C4-2B (cell line): Measurements from ENCODE around the gene REPS1.

Experiments used
- ZFX ChIP-seq: fragments of 450-650 bp; IDR thresholded peaks from 2 replicates; pipeline ENCODE4 v1.6.1; 2017
- TF ChIP-seq, protein P1 (sequence below): fragments of 450-650 bp; conservative IDR thresholded peaks from 2 replicates; pipeline ENCODE4 v1.5.1; 2017; ENCODE audit warnings: mild to moderate bottlenecking

DNA sequence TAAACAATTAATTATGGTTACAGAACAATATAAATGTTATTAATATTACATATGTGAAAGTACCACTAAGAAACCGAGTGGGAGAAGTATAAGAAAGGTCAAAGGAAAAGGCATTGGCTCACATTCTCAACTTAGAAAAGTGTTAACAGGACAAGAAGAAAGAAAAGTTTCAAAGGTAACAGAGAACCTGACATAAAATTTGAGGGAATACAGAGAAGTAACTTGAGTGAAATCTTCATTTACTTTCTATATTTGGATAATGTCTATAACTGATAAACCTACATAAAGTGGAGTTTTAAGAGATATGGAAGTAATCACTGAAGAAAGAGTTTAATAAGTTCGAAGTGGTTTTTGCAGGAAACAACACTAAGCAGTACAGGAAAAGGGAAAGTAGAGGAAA is 30.1 kb downstream of the REPS1 start:
- TF ChIP-seq, protein P1, sequence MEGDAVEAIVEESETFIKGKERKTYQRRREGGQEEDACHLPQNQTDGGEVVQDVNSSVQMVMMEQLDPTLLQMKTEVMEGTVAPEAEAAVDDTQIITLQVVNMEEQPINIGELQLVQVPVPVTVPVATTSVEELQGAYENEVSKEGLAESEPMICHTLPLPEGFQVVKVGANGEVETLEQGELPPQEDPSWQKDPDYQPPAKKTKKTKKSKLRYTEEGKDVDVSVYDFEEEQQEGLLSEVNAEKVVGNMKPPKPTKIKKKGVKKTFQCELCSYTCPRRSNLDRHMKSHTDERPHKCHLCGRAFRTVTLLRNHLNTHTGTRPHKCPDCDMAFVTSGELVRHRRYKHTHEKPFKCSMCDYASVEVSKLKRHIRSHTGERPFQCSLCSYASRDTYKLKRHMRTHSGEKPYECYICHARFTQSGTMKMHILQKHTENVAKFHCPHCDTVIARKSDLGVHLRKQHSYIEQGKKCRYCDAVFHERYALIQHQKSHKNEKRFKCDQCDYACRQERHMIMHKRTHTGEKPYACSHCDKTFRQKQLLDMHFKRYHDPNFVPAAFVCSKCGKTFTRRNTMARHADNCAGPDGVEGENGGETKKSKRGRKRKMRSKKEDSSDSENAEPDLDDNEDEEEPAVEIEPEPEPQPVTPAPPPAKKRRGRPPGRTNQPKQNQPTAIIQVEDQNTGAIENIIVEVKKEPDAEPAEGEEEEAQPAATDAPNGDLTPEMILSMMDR = no peak
- no peak for TF ChIP-seq ZFX
